HG03432 (cell line): ENCODE results near the gene AGAP1.

Source experiments
- ATAC-seq: cut with Tn5 transposase; IDR thresholded peaks from one replicate; pipeline ENCODE4 v1.9.1; 2021; ENCODE audit warnings: mild to moderate bottlenecking, moderate library complexity; ENCODE audit not compliant: unreplicated experiment

Gene AGAP1

DNA sequence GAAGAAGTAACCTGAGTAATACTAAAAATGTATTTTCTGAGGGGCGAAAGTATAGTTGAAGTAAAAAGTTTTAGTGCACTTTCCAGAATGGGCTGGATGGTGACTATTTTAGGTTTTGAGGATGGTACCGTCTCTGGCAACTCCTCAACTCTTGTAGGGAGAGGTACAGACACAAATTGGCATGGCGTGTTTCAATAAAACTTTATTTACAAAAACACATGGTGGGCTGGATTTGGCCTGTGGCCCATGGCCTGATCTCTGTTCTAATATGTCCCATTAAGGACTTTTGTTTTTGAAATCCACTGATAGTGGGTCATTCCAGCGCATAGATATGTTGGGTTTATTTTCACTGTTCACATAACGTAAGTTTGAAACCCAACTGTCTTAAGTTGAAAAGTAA lies 132.8 kb downstream of the AGAP1 start:
- no peak for ATAC-seq

DNA sequence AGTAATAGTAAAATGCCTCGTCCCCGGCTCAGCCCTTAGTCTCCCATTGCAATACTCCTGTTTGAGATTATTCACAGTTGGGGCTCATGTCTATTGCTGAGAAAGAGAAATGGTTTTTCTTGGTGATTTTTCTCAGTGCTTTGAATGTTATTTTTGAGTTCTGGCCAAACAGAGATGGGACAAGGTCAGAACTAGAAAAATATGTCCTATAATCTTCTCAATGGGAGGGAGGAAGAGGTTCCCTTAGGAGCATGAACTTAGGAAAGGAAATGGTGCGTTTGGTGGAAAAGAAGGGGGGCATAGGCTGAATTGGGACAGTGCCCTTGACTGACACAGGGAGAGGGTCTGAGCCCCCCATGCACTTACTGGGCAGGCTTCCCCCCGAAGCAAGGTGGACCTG lies 133.8 kb downstream of the AGAP1 start:
- no peak for ATAC-seq

DNA sequence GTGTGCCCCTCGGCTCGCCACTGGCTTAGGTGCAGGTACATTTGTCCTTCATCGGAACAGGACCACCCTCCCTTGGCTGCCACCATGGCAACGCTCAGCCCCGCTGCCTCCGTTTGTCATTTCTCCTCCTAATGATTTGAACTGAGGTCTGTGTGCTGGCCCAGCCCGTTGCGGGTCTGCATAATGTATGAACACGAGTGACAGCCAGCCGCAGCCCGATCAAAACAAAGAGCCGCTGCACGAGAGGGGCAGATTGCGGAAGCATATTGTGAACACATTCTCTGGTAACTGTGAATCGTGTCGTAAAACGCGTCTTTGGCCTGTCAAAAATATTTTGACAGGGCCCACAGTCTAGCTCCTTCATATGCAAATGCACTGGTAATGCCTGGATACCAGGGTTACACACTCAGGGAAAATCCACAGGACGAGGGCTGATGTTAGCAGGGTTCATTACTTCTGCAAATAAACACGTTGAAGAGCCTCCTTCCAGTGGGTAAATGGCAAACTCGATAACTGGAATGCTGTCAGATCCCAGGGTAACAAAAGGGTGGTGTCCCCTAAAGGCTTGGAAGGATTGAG lies 137.0 kb downstream of the AGAP1 start:
- ATAC-seq = no peak

DNA sequence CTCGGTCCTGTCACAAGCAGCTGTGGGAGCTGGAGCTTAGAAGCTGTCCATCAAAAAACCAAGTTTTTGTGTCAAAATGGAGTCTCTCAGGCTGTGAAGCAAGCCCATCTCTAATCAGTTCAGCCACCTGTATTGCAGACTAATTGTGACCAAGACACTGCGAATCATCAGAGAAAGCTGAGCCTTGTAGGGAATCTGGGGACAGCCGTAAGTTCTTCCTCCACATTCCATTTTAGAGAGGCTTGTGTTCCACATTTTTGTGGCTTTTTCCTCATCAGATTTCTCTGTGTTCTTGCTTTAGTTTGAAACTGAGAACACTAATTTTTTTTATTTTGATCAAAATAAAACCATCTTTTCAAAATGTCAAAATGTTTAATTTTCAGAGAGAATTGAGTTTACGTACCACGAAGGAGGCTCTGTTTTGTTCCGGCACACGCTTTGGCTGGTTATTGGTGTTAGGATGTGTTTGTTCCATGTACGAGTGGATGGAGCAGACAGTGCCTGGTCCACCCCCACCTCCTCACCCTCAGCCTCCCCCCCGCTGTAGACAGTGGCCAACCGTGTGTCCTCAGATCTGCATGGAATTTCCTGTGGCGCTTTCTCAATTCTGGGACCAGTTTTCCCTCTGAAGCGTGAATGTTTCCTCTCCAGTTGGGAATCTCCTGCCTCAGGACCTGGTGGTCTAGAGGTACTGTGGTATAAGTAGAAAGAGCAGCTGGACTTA lies 140.8 kb downstream of the AGAP1 start:
- ATAC-seq = no peak

DNA sequence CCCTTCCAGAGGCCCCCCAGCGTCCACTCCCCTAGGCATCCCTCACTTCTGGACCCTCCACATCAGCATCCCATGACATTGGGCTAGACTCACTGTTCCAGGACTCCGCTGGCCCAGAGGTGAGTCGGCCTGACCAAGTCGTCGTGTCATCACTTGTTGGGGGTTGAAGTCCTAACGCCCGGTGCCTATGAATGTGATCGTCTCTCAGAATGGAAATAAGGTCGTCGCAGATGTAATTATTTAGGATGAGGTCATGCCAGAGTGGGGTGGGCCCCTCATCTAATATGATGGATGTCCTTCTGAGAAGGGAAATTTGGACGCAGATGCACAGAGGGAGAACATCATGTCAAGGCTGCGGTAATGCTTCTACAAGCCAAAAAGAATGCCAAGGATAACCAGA lies 142.7 kb downstream of the AGAP1 start:
- no peak for ATAC-seq

DNA sequence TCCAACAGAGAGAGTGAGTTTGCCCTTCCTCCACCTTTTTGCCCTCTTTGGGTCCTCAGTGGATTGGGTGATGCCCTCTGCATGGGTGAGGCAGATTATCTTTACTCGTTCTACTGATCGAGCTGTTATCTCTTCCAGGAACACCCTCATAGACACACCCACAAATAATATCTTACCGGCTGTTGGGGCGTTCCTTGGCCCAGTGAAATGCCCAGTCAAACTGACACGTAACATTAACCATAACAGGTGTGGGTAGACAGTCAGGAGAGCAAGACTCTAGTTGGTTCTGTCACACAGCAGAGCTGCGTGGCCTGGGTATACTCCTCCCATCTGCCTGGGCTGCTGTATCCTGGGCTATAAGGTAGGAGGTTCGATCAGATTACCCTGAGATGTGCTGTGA lies 144.1 kb downstream of the AGAP1 start:
- ATAC-seq = no peak

DNA sequence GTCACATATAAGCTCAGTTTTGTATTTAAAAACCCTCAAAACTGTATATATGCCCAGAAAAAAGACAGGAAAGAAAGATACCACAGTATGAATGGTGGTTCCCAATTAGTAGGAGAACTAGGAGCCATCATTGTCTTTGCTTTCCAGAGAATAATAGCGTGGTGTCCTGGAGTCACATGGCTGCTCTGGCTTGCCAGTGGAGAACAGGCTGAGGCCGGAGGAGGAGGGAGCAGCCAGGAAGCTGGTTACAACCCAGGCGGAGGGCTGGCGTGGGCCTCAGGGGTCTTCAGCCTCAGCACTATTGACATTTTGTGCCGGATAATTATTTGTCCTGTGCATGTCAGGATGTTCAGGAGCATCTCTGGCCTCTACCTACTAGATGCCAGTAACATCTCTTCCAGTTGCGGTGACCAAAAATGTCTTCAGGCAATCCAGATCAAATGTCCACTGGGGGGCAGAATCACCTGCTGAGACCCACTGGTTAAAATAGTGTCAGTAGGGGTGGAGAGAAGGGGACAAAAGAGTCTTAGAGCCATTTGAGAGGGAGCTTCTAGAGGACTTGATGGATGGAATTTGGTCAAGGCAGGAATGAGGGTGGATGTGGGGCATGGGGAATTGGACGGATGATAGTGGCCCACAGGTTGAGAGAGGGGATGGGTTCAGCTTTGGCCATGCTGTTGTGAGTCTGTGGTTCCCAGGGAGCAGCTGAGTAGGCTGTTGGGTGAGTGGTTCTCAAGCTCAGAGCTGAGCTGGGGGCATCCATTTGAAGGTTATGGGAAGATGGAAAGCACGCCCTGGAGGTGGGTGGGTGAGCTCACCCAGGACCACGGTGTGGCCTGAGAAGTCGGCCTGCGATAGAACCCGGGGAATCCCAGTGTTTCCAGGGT lies 144.9 kb downstream of the AGAP1 start:
- ATAC-seq = no peak

DNA sequence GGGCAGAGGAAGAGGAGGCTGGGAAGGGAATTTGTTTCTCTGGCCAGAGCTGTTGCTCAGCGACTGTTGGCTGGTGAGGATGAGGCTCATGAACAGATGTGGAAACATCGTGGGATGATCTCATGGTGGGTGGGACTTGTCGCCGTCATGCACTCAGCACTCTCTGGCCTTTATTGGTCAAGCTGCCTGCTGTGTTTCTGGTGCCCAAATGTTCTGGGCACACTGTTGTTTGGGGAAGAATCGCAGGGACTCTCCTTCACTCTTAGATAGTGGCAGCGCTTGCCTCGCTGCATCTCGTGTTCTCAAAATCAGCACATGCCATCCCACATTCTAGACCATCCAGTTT lies 145.6 kb downstream of the AGAP1 start:
- ATAC-seq = no peak

DNA sequence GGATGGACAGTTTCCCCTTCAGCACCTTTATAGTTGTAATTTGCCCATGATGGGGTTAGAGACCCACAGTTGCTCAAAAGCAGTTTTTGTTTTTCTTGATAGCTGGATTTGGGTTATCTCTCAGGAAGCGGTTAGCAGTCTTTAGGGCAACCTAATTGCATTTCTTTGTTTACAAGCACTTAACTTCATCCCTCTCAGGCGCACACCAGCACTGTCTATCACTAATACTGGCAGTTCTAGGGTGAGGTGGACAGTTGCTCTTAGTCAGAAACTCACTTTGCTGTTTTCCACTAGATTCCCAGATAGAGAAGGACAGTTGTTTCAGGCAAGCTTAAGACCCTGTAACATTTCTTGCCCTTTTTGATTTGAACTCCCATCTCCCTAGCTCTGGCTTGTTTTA lies 146.0 kb downstream of the AGAP1 start:
- ATAC-seq = no peak

DNA sequence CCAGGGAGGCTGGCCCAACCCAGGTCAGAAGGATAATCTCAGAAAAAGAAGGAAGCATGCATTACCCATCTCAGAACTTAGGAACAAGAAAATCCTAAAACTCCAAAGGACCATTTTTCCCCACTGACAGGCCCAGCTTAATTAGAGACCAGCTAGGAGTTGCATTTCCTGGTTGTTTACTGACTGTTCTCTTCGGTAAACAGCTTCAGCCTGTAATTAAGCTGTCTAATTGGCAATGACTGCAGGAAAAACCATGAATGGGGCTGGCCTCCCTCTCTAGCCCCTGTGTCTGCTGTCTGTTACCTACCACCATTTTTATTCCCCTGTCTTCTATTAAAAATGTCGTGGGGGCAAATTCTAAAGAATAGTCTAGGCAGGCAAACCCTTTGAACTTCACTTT lies 146.5 kb downstream of the AGAP1 start:
- ATAC-seq = no peak

DNA sequence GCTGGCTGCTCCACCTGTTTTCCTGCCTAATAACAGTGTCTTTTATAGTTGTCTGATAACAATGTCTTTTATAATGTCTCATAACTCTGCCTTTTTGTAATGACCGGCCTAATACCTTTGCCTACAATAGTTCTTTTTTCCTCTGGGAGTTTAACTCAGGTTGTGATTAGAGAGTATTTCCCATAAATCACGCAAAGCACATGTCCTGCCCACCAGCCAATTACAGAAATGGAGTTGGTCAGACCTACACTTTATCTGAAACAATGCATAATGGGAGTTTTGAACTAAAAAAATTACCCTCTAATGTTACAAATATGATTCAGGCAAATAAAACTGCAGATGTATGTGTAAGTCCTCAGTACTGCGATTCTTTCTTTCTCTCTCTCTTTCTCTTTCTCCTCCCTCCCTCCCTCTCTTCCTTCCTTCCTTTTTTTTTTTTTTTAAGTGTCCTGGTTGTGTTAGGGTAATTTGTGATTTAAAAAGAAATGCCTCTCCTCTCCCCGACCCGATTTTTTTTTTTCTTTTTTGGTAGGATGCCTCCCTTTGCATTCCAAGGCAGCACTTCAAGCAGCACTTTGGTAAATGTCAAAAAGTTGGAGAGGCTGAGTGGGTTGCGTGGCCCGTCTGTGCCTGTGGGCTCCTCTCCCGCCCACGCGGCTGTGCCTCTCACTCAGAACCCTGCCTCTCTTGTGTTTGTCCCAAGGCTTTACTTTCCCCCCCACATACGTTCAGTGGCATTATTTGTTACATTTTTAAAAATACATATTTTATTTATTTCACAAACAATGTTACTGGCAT lies 147.3 kb downstream of the AGAP1 start:
- ATAC-seq = no peak

DNA sequence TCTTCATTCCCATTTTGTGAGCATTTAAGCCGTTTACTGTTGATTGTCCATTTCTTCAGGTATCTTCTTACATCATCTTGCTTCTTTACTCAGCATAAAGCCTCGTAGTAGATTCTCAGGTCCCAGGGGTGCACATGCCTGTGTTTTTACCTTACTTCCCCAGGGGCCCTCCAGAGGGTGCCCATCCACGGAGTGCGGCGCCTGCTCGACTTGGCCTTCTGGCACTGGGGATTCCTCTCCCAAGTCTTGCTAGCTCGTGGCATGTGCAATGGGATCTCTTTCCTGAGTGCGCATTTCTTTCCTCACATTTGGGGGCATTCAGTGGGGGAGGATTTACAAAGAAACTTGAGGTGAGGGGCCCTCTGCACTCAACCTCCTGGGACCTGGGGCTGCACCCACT lies 148.1 kb downstream of the AGAP1 start:
- ATAC-seq = no peak

DNA sequence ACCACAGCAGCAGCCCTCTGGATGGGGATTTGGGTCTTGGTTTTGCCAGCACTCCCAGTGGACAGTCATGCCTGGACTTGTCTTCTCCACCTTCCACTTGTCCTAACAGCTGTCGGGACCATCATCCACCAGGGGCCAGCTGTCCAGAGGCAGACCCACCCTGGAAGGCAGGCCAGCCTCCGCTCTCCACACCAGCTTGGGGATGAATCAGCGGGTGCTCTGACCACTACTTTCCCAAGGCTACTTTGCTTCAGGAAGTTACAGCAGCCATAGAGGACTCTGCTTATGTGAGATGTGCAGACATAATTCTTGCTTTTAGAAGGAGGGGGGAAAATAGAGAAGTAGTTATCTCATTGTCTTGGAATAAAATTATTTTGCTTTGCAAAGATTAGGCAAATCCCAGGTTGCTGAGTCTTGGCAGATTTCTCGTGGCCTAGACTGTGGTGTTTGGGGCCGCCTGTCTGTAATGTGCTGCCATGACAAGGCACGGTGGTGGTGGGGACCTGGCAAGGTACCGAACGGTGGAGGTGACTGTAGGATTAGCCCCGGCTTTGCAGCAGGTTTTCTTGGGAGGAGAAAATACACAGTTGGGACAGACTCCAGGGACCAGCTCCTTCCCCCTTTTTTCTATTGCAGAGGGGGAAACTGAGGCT lies 148.7 kb downstream of the AGAP1 start:
- ATAC-seq = no peak

DNA sequence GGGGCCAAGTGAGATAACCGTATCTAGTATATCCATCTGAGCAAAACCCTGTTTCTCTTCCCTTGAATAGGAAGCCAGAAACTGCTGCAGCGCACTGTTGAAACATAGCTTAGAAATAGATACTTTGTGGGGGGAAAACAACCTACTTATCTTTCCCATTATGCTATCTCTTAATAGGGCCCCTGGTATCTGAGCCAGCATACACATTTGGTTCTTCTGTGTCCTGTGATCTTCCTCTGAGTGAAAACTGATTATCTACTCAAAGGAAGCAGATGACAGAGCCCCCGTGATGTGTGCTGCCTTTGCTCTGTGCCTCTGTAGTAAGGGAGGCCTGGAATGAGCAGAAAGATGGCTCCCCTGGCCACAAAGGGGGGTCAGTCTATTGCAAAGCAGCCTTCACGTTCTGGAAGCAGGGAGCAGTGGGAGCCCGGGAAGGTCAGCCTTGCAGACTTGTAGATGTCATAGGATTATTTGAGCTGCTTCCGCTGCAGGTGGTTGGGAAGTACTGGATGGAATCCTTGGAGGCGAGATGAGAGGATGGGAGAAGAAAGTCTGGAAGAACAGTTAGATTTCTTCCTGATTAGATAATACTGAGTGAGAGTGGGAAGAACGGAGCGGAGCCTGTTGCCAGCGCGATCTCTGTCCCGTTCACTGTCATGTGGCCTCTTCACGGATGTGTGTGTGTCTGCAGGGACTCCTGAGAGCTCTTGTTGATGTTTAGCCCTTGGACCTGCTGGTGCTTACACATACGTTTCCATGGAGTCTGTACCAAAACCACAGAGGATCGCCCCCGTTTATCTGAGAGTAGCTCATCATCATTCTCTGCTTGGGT lies 150.1 kb downstream of the AGAP1 start:
- ATAC-seq = no peak

DNA sequence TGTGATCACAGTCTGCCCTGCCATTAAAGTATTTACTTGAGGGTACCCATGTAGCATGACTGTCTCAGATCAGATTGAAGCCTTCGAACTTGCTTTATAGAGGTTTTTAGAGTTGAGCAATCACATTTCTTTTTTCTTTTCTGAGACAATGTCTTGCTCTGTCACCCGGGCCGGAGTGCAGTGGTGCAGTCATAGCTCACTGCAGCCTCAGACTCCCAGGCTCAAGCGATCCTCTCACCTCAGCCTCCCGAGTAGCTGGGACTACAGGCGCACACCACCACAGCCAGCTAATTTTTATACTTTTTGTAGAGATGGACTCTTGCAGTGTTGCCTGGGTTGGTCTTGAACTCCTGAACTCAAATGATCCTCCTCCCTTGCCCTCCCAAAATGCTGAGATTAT lies 153.4 kb downstream of the AGAP1 start:
- no peak for ATAC-seq

DNA sequence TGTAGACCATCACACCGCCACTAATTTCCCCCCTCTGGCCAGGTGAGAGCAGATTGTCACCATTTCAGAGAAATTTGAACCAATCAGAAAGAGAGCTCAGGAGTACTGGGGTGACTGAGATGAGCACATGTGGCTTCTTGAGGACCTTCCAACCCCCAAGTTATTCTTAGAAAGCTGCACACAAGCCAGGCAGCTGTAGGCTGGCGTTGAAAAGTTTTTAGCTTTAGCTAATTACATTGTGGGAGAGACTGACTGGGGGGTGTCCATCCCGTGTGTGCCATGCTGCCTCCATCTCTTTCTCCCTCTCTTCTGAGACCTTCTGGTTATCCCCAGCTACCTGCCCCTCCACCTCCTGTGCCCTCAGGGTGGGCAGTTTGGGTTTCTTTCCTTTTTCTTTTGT lies 154.0 kb downstream of the AGAP1 start:
- ATAC-seq = no peak

DNA sequence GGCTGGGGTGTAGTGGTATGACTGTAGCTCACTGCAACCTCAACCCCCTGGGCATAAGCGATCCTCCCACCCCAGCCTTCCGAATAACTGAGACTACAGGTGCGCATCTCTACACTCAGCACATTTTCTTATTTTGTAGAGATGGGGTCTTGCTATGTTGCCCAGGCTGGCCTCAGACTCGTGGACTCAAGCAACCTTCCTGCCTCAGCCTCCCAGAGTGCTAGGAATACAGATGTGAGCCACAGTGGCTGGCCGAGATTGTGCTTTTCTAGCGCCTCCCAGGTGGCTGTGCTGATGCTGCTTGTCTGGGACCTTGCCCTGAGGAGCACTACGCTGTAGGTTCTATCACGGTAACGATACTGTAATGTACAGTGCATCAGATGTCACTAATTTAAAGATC lies 155.6 kb downstream of the AGAP1 start:
- no peak for ATAC-seq

DNA sequence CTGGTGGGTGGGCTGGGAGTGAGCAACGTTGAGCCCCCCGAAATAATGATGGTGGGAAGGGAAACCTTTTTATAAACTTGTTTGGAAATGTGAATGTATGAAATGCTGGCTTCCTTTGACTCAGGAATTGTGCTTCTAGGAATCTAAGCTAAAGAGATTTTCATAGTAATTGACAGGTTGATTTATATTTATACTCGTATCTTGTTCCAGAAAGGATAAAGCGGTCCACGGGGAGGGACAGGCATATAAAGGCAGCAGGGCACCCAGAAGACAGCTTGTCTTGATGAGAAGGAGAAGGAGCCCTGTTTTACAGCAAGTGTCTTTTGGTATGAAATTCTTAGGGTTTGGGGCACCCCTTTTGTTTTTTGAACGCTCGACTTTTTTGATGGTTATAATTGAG lies 157.8 kb downstream of the AGAP1 start:
- no peak for ATAC-seq

DNA sequence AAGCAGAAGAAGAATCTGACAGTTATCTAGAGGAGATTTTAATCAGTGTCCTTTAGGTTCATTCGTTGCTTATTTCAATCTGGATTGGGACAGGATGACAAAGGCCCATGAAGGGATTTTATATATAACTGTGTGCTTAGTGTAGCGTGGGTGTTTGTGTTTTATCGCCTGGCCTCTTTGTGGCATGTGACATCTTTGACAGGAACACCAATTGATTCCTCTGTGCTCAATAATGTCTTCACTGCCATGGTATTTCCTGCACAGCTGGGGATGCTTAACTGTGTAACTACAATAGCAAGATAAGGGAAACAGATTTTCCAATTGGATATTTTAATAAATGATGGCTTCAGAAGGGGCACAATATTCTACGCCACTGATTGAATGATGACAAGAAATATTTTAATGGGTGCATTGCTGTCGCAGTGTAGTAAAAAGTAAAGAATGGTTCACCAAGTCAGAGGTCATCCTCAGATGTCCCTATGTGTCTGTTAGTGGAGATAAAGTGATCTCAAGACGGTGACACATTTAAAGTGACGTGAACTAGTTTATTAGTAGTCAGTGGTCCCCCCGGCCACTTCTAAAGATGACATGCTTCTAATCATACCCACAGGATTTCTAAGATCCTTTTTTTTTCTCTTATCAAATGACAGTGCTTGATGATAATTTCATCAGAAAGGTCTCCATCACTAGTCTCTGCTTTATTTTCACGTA lies 160.4 kb downstream of the AGAP1 start:
- ATAC-seq = no peak
